ENCODE data around the gene MATN1. TPM values are rescaled to one million over a fixed set of nuclear protein-coding genes. Genes with fewer than 3 reads are reported as not detected.

MATN1 gene
- total and polyA plus RNA-seq, 2 of the 4 experiments (the other 2 are of a cell fraction), result 0.27 TPM; not detected in 1

DNA sequence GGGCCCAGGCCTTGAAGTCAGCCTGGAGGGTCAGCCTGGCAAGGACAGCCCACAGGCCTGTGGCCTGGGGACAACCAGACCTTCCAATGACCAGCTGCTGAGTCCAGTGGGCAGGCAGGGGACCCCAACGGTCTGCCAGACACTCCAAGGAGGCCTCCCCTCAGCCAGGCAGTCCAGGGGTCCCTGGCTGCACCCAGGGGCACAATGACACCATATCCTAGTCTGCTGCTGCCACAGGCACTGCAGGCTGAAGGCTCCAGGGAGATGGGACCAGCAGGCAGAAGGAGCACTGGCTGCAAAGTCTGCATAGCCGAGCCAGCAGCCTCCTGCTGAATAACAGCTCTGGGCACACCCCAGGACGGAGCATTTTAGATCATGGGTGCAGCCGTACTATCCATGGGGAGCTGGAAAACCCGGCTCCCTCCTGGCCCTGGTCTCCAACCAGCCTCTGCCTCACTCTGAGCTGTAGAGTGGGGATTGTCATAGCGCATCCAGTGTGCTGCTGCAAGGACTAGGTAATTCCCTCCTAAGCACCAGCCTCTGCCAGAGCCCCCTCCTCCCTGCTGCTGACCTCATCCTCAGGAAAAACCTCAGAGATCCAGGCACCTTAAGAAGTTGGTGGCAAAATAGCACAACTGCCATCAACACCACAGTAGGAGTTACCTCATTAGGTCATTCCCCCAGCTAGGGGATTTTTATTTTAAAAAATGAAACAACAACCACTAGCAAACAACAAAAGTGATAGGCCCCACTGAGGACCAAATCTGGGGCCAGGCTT is 39.0 kb upstream of the MATN1 start (continued):
- no peak for TF ChIP-seq POLR2A (IDR thresholded peaks at IDR 0.05; ENCODE audit: low read depth, low read length)

DNA sequence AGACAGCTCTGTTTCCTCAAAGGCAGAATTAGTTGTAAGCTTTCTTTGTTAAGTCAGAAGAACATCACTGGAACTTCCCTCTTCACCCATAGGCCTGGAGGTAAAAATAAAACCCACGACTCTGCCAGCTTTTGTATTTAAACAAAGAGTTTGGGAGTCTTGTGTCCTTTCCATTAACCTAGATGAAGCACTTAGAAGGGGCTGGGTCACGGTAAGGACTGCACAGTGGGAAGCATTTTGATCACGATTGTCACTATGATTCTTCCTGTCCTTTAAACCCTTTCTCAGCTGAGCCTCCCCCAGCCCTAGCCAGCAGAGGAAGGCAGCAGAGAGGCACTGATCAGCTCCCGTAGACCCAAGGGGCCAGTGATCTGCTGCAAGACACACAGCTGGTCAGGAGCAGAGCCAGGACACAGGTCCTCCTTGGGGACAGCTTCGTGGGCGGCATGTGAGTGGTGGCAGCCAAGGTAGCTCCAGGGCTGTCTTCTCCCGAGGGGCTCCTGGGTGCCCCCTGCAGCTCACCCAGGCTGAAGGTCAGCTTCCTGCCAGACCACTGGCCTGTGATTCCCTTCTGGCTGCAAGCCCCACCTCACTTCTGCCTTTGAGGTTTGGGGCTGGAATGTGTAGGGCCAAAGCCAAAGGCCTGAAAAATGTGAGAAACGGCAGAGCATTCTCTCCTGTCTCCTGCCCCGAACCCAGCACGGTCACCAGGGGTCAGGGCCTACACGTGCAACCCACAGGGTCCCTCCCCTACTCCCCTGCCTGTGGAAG is 38.2 kb upstream of the MATN1 start:
- peaks cover 13% of the 10 kb centered on the region; the same call in 1 of the 2 replicates for H3K4me1 ChIP-seq (ENCODE audit: control insufficient read depth, insufficient read depth, low read length)
- H3K27me3 ChIP-seq (ENCODE audit: control insufficient read depth, insufficient read depth, low read length), result no peaks in the 10 kb centered on the region; the same call in 1 of the 2 replicates
- H4K5ac ChIP-seq (ENCODE audit: low read depth, low read length), result no peak overlapping the region
- dilution Hi-C loops (cut with HindIII; ENCODE audit: low sequenced_read_pairs, unreplicated experiment) (no loop called here), in situ Hi-C loops (cut with MboI; ENCODE audit: low sequenced_read_pairs) (loop anchor here (5.0 kb wide), 1 partner anchor 39 kb away; the partner anchor contains the start of gene MATN1), intact Hi-C loops (cut with micrococcal nuclease) (no loop called here)
- H2AFZ ChIP-seq (replicated peaks; ENCODE audit: low read length, poor library complexity), result no peak overlapping the region
- ChIA-PET POLR2A (ENCODE audit: unreplicated experiment) (interaction anchor here (0.6 kb wide), 1 partner anchor 1332 kb away, joined by 17 read pairs; no protein-coding TSS in a partner anchor), CTCF (interaction anchor here (1.3 to 1.5 kb wide), 2 partner anchors 11 to 18 kb away, joined by 3 to 7 read pairs; no protein-coding TSS in a partner anchor)
- H2BK5ac ChIP-seq (ENCODE audit: low read depth, low read length, poor library complexity, severe bottlenecking), result no peak overlapping the region
- H3K79me1 ChIP-seq (ENCODE audit: low read depth in 1 of 2, low read length in 2 of 2), result no peaks in the 10 kb centered on the region
- 33% methylated on average over 3 of the region's 11 CpGs; no CpG with 5 or more reads in 1 of the 2 experiments for WGBS, 2 experiments (ENCODE audit: extremely low coverage in 2 of 2, insufficient read length in 1 of 2)
- no peak overlapping the region for H3K14ac ChIP-seq (replicated peaks; ENCODE audit: low read depth, low read length)
- DNase-seq (no peak), ATAC-seq (ENCODE audit: low read depth) (peak; percentile 21)
- H3K18ac ChIP-seq (ENCODE audit: low read depth, low read length), result no peak overlapping the region
- H3K9me3 ChIP-seq (ENCODE audit: control insufficient read depth, insufficient read depth, low read length), result no peaks in the 10 kb centered on the region; the same call in 1 of the 2 replicates
- H2BK20ac ChIP-seq (ENCODE audit: low read depth, low read length), result no peak overlapping the region
- H3K56ac ChIP-seq (ENCODE audit: extremely low read depth, insufficient read depth, low read length), result no peak overlapping the region
- H2BK120ac ChIP-seq (ENCODE audit: low read depth, low read length), result no peak overlapping the region
- no peak overlapping the region for H2BK15ac ChIP-seq (ENCODE audit: low read depth, low read length)
- H4K8ac ChIP-seq (ENCODE audit: low read depth in 2 of 2, low read length in 2 of 2), result no peak overlapping the region
- H3K23ac ChIP-seq (ENCODE audit: low read depth, low read length), result no peak overlapping the region
- H3K9me1 ChIP-seq (ENCODE audit: insufficient read depth, low read length), result 0 out of 2 replicates have a peak, but pooled peaks cover 3% of the 10 kb centered on the region
- H4K20me1 ChIP-seq (ENCODE audit: insufficient read depth, low read length), result no peaks in the 10 kb centered on the region; the same call in 1 of the 2 replicates
- H3K27ac ChIP-seq (ENCODE audit: insufficient read depth, low read length), result no peak overlapping the region
- H3K36me3 ChIP-seq (ENCODE audit: control insufficient read depth, insufficient read depth, low read length), result no peaks in the 10 kb centered on the region
- no peak overlapping the region for H2AK5ac ChIP-seq (ENCODE audit: low read depth, low read length)
- H4K91ac ChIP-seq (ENCODE audit: insufficient read depth, low read depth, low read length), result no peak overlapping the region
- no peak overlapping the region for H3K4me2 ChIP-seq (ENCODE audit: low read depth, low read length)
- BruUV-seq (replicated peaks), result no TSS peak
- no peak overlapping the region for H3K9ac ChIP-seq (ENCODE audit: low read depth, low read length)
- H3K4ac ChIP-seq (ENCODE audit: low read depth, low read length), result no peak overlapping the region
- H2AK9ac ChIP-seq (replicated peaks; ENCODE audit: low read depth, low read length, poor library complexity), result no peak overlapping the region
- no peak overlapping the region for H3K4me3 ChIP-seq (ENCODE audit: insufficient read depth, low read depth, low read length)
- TF ChIP-seq, protein P1, sequence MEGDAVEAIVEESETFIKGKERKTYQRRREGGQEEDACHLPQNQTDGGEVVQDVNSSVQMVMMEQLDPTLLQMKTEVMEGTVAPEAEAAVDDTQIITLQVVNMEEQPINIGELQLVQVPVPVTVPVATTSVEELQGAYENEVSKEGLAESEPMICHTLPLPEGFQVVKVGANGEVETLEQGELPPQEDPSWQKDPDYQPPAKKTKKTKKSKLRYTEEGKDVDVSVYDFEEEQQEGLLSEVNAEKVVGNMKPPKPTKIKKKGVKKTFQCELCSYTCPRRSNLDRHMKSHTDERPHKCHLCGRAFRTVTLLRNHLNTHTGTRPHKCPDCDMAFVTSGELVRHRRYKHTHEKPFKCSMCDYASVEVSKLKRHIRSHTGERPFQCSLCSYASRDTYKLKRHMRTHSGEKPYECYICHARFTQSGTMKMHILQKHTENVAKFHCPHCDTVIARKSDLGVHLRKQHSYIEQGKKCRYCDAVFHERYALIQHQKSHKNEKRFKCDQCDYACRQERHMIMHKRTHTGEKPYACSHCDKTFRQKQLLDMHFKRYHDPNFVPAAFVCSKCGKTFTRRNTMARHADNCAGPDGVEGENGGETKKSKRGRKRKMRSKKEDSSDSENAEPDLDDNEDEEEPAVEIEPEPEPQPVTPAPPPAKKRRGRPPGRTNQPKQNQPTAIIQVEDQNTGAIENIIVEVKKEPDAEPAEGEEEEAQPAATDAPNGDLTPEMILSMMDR (conservative IDR thresholded peaks at IDR 0.05; ENCODE audit: low read depth, low read length), result no peak
- TF ChIP-seq BHLHE40 (IDR thresholded peaks at IDR 0.05; ENCODE audit: low read depth, low read length) (no peak), POLR2A (IDR thresholded peaks at IDR 0.05; ENCODE audit: low read depth, low read length) (no peak), CHD1 (IDR thresholded peaks at IDR 0.05; ENCODE audit: low read depth, low read length) (no peak), RAD21 (IDR thresholded peaks at IDR 0.05; ENCODE audit: low read length) (no peak), SMC3 (IDR thresholded peaks at IDR 0.05; ENCODE audit: low read depth, low read length) (no peak), MXI1 (IDR thresholded peaks at IDR 0.05; ENCODE audit: borderline replicate concordance, low read depth, low read length) (no peak), FOS (IDR thresholded peaks at IDR 0.05; ENCODE audit: low read depth, low read length) (no peak)
- TF ChIP-seq, protein P2, sequence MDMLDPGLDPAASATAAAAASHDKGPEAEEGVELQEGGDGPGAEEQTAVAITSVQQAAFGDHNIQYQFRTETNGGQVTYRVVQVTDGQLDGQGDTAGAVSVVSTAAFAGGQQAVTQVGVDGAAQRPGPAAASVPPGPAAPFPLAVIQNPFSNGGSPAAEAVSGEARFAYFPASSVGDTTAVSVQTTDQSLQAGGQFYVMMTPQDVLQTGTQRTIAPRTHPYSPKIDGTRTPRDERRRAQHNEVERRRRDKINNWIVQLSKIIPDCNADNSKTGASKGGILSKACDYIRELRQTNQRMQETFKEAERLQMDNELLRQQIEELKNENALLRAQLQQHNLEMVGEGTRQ (IDR thresholded peaks at IDR 0.05; ENCODE audit: low read depth, low read length), result no peak
- TF ChIP-seq, protein P3, sequence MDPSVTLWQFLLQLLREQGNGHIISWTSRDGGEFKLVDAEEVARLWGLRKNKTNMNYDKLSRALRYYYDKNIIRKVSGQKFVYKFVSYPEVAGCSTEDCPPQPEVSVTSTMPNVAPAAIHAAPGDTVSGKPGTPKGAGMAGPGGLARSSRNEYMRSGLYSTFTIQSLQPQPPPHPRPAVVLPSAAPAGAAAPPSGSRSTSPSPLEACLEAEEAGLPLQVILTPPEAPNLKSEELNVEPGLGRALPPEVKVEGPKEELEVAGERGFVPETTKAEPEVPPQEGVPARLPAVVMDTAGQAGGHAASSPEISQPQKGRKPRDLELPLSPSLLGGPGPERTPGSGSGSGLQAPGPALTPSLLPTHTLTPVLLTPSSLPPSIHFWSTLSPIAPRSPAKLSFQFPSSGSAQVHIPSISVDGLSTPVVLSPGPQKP (IDR thresholded peaks at IDR 0.05; ENCODE audit: borderline replicate concordance, low read depth, low read length), result no peak

All from IMR-90 (cell line).